Activated CD4-positive, alpha-beta T cell treated with anti-CD3 and anti-CD28 coated beads, Interleukin-2, amount 50 U/mL, for 48 hours (primary cell): ENCODE results near the gene CD2BP2.
"Not testable (repeated sequence)": the region's sequence is repeated elsewhere in the genome, so short reads cannot be mapped to it uniquely, and the experiment has no call there.

Source experiments
- DNase-seq, 2 experiments: peaks; one replicate each; pipeline ENCODE4 v3.0.0-alpha.2; 2020

The CD2BP2 gene

GRCh38 chr16:30341971-30342370 is 13.1 kb downstream of the CD2BP2 start:
- DNase-seq = not testable (repeated sequence)

GRCh38 chr16:30340621-30341020 is 14.5 kb downstream of the CD2BP2 start:
- no peak for DNase-seq

- DNase-seq = not testable (repeated sequence)
These were observed 16.4 kb downstream of the CD2BP2 start for GRCh38 chr16:30338715-30339114.

- not testable (repeated sequence) for DNase-seq
These were observed 17.1 kb downstream of the CD2BP2 start for GRCh38 chr16:30337964-30338357.

GRCh38 chr16:30335598-30336474 is 19.3 kb downstream of the CD2BP2 start:
- DNase-seq = peak; percentile 33 to 39

- DNase-seq = peak; percentile 82 to 85
These were observed 20.0 kb downstream of the CD2BP2 start for GRCh38 chr16:30335028-30335597.

- DNase-seq = peak; percentile 86 to 87
These were observed 20.6 kb downstream of the CD2BP2 start for GRCh38 chr16:30334473-30334989.

GRCh38 chr16:30324220-30324619 is 30.9 kb downstream of the CD2BP2 start:
- DNase-seq = not testable (repeated sequence)

- not testable (repeated sequence) for DNase-seq
These were observed 36.5 kb downstream of the CD2BP2 start for GRCh38 chr16:30318647-30319046.

GRCh38 chr16:30310937-30311336 is 44.2 kb downstream of the CD2BP2 start:
- not testable (repeated sequence) for DNase-seq

GRCh38 chr16:30309255-30309654 is 45.9 kb downstream of the CD2BP2 start:
- DNase-seq = not testable (repeated sequence)
